ENCODE results near the gene GATA3.

GATA3 gene

GRCh38 chr10:8100366-8100765, 45.9 kb downstream of the GATA3 start:
- no peak for DNase-seq (ENCODE audit: low read depth in 2 of 2)

GRCh38 chr10:8102708-8103401, 48.4 kb downstream of the GATA3 start:
- no peak for DNase-seq (ENCODE audit: low read depth in 2 of 2)

GRCh38 chr10:8103543-8103942, 49.1 kb downstream of the GATA3 start:
- no peak for DNase-seq (ENCODE audit: low read depth in 2 of 2)

GRCh38 chr10:8104005-8104404, 49.5 kb downstream of the GATA3 start:
- DNase-seq (ENCODE audit: low read depth in 2 of 2), result no peak

GRCh38 chr10:8104721-8105120, 50.2 kb downstream of the GATA3 start:
- DNase-seq (ENCODE audit: low read depth in 2 of 2), result no peak

GRCh38 chr10:8105932-8106331, 51.4 kb downstream of the GATA3 start:
- DNase-seq (ENCODE audit: low read depth in 2 of 2), result no peak

- no peak for DNase-seq (ENCODE audit: low read depth in 2 of 2)
Observed at GRCh38 chr10:8112230-8112905, 57.9 kb downstream of the GATA3 start.

GRCh38 chr10:8112942-8113442, 58.5 kb downstream of the GATA3 start:
- no peak for DNase-seq (ENCODE audit: low read depth in 2 of 2)

GRCh38 chr10:8113616-8114015, 59.1 kb downstream of the GATA3 start:
- no peak for DNase-seq (ENCODE audit: low read depth in 2 of 2)

GRCh38 chr10:8114741-8115617, 60.5 kb downstream of the GATA3 start:
- DNase-seq (ENCODE audit: low read depth in 2 of 2), result no peak

GRCh38 chr10:8115618-8115980, 61.1 kb downstream of the GATA3 start:
- no peak for DNase-seq (ENCODE audit: low read depth in 2 of 2)

- no peak for DNase-seq (ENCODE audit: low read depth in 2 of 2)
Observed at GRCh38 chr10:8116474-8116873, 62.0 kb downstream of the GATA3 start.

- DNase-seq (ENCODE audit: low read depth in 2 of 2), result no peak
Observed at GRCh38 chr10:8116926-8117493, 62.5 kb downstream of the GATA3 start.

- no peak for DNase-seq (ENCODE audit: low read depth in 2 of 2)
Observed at GRCh38 chr10:8121201-8121890, 66.9 kb downstream of the GATA3 start.

- DNase-seq (ENCODE audit: low read depth in 2 of 2), result no peak
Observed at GRCh38 chr10:8122611-8123369, 68.3 kb downstream of the GATA3 start.

- no peak for DNase-seq (ENCODE audit: low read depth in 2 of 2)
Observed at GRCh38 chr10:8124436-8124835, 69.9 kb downstream of the GATA3 start.

Data from stimulated activated CD4-positive, alpha-beta T cell treated with anti-CD3 and anti-CD28 coated beads, Interleukin-4, amount 100 ng/mL, for 48 hours (primary cell).